T1000 (cell line): ENCODE measurements around the gene SPATC1L.

Source experiments
- DNase-seq: peaks from one replicate; lab custom pipeline; 2025; ENCODE audit warnings: mixed read lengths; lab: John Stamatoyannopoulos, UW

The SPATC1L gene

DNA sequence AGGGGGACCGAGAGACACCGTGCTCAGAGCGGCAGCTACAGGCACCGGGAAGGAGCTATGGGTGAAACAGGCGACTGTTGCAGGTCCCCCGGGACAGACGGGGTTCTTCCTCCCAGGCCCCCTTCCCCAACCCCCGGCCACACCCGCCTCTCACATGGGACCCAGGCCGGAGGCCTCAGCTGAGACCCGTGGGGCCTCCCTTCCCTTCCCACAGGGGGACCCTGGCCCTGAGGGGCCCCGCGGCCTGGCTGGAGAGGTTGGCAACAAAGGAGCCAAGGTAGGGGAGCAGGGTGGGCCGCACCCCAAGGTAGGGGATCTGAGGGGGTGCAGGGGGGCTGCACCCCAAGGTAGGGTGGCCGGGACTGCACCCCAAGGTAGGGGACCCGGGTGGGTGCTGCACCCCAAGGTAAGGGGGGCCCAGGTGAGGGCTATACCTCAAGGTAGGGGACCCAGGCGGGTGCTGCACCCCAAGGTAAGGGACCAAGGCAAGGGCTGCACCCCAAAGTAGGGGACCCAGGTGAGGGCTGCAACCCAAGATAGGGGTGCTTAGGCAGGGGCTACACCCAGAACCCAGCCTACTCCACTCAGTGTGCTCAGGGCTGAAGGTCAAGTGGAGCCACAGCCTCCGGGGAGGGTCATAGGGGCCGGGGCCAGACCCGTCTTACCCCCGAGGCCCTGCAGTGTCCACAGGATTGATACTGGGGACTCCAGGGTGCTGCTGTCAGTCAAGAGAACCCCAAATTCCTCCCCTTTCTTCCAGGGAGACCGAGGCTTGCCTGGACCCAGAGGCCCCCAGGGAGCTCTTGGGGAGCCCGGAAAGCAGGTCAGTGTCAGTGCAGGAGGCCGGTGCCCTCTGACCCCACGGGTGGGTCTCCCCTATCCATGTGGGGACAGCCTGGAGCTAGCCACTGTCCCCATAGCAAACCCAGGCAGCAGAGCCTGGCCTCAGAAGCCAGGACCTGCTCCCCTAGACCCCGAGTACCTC, 63.7 kb downstream of the SPATC1L start:
- no peak for DNase-seq

DNA sequence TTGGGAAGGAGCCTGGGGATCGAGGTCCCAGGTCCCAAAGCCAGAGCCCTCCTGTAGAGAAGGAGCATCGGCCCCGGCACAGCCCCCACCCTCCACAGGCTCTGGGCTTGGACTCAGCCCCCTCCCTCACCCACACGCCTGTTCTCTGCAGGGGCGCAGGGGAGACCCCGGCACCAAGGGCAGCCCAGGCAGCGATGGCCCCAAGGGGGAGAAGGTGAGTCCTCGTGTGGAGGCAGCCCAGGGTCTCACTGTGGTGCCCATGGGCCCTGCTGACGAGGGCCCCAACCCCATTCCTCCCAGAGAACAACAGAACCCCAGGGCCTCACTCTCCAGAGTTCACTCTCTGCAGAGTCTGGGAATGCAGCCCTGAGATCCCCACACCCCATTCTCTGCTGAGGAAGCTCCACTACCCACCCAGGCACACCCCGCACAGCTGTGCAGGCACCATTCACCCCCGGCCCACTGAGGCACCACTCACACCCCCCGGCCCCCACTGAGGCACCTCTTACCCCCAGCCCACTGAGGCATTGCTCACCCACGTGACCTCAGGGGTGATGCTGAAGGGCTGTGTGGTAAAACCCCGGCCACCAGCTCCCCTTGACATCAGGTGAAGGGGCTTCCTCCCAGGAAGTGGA, 64.5 kb downstream of the SPATC1L start:
- DNase-seq: no peak

DNA sequence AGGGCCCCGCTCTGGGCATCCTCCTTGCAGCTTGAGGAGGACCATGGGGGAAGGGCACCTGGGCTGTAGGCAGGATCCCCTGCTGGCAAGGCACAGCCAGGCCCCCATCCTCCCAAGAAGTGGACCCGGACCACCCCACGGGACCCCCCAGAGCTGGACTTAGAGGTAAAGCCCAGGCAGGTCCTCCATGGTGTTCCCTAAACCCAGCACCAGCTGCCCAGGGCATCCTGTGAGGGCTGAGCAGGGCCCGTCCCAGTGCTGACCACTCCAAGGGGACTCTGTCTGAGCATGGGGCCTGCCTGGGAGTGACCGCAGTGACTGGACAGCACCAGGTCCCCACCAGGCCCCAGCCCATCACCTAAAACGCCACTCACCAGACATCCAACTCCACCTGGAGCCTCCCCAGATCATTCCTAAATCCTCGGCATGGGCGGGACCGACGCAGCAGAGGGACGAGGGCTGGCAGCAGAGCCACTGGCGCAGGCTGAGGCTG, 65.1 kb downstream of the SPATC1L start:
- DNase-seq: no peak

DNA sequence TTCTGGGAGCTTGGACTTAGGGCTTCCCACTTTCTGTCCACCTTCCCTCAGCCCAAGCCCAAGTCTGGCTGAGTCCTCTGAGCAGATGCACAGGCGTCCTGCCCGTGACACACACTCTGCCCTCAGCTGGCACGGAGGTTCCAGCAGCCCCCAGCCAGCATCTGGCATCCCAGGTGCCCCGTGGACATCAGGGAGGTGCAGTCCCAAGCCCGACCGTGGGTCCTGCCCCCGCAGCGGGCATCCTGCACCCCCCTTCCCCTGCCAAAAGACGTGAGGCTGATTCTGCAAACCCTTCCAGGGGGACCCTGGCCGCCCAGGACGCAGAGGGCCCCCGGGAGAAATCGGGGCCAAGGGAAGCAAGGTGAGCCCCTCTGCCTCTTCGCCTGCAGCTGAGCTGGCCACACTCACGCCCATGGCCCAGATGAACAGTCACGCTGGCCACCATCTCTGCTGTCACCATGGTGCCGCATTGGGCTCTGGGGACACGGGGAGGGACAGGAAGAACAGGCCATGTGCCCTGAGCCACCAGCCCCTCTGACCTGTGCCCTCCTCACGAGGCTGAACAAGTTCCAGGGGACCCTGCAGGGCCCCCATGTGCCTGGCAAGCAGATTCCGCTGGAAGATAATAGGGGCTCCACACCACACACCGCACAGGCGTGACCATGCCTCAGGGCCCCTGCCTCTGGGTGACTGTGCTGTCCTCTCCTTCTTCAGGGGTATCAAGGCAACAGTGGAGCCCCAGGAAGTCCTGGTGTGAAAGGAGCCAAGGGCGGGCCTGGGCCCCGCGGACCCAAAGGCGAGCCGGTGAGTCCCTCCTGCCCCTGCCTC, 65.7 kb downstream of the SPATC1L start:
- no peak for DNase-seq

DNA sequence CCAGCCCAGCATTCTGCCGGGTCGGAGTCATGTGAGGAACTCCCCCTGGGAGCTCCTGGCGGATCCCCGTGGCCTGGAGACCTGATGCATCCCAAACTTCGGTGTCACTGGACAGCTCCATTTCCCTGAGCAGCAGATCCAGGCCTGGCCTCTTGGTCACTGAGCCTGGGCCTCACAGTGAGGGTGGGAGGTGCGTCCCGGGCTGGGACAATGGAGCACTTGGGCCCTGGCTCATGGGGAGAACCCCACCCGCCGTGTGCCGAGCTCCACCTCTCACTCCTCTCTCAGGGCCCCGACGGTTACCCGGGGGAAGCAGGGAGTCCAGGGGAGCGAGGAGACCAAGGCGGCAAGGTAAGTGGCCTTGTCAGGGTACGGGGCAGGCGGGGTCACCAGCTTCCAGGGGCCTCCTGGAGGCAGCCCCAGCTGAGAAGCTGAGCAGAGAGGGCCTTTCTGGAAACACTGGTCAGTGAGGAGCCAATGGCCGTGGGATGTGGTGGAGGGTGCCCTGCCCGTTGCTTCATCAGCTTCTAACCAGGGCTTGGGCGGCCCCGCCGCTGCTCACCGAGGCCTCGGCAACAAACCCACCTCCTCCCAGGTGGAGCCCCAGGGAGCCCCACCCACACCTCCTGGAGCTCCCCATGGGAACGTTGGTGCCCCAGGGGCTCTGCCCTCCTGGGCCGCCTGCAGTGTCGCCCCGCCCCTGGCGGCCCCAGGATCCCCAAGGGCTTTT, 66.5 kb downstream of the SPATC1L start:
- no peak for DNase-seq

DNA sequence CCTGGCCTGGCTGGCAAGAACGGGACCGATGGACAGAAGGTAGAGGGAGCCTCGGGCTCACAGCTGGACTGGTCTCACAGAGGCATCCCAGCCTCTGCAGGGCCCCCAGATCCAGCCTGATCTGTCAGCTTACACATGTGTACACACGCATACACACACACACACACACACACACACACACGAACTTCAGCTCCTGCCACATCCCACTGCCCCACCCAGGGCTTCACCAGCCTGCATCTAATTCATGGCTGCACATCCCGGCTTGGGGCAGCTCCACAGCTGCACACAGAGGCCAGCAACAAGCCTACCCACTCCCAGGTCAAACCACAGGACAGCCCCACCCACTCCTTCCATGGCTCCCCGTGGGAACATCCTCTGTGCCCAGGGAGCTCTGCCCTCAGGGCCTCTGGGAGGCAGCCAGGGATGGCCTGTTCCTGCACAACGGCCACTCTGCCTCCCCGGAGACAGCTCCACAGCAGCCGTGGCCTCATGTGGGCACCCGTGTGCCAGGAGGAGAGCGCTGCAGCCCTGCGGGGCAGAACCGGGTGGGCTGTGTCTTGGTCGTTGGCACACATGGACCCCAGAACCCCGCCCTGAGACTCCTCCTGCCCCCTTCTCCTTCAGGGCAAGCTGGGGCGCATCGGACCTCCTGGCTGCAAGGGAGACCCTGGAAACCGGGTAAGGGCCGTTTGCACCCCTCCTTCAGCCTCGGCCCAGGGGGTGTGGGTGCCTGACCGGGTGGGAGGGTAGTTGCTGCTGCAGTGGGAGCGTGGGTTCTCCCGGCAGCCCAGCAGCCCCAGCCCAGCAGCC, 67.3 kb downstream of the SPATC1L start:
- DNase-seq: peak; percentile 34

DNA sequence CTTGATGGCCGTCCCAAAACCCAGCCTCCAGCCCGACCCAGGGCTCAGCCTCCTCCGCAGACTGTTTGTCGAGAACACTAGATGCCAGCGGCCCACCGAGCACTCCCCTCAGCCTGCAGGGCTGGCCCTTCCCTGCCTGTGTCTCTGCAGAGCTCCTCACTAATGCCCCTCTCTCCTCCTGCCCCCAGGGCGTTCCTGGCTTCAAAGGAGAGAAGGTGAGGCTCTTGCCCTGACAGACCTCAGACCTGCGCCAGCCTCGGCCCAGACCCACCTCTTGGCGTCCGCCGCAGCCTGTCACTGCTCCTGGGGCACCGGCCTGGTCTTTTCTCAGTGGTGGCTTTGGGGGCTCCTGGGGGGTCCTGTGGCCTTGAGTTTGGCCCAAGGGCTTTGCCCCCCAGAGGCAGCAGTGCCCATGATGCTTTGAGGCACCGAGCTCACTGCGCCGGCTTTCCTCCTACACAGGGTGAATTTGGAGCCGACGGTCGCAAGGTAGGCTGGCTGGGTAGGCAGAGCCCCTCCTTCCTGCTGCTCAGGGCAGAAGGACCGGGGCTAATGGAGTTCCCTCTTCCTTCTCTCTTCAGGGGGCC, 68.0 kb downstream of the SPATC1L start:
- DNase-seq: no peak

DNA sequence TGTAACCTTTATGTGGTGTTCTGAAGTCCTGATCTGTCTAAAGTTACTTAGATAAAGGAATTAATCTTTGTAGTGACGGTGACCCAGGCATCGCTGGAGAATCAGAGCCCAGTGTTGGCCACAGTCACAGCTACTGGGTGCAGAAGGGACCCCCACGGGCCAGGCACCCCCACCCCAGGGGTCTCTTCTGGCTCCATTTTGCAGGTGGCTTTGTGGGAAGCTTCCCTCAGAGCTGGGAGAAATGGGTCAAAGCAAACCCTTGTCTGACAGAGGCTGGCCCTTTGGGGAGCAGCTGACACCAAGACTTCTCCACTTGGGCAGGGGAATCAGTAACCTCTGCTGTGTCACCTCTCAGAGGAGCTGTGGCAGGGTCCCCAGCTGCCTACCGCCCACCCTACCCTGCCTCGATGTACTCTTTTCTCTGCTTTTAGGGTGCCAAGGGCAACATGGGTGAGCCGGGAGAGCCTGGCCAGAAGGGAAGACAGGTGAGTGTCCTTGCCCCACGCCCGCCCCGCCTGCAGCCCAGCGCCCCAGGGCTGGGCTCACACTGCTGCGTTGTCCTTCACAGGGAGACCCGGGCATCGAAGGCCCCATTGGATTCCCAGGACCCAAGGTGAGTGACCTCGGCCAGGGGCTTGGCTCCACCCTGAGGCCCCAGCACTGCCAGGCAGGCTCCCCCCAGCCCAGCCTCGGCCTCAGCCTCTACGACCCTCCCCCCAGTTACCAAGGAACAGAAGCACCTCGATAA, 68.6 kb downstream of the SPATC1L start:
- no peak for DNase-seq

DNA sequence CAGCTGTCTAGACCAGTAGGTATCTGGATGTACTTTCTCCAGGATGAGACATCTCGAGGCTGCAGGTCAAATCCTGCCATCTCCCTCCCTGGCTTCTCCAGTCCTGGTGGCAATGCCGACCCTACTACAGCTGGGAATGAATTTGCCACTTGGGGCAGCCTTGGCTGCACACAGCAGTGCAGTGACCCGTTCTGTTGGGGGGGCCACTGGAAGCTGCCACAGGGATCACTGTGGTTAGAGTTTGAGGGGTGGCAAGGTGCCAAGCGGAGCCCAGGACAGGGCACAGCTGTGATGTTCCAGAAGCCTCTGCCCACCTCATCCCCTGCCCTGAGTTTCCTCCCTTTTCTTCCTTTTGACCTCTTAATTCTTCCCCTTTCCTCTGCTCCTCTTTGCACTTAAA, 69.3 kb downstream of the SPATC1L start:
- DNase-seq: no peak

DNA sequence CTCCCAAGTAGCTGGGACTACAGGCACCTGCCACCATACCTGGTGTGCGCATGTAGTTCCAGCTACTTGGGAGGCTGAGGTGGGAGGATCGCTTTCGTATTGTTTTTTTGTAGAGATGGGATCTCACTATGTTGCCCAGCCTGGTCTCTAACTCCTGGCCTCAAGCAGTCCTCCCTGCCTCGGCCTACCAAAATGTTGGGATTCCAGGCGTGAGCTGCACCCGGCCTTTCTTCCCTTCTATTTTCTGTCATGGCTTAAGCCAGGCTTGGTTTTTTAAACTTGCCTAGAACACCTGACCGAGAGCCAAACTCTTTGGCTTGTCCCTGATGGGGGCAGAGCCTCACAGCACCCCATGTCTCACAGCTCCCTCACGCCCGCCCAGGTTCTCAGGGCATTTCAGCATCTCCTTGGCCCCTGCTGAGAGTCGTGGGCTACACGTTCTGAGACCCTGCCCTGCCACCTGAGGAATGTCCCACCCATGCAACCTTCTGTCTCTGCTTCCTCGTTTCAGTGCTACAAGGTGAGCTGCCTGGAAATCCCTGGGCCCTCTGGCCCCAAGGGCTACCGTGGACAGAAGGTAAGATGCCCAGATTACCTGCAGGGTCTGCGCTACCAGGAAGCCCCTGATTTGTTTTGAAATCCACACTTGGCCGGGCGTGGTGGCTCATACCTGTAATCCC, 70.6 kb downstream of the SPATC1L start:
- DNase-seq: no peak

DNA sequence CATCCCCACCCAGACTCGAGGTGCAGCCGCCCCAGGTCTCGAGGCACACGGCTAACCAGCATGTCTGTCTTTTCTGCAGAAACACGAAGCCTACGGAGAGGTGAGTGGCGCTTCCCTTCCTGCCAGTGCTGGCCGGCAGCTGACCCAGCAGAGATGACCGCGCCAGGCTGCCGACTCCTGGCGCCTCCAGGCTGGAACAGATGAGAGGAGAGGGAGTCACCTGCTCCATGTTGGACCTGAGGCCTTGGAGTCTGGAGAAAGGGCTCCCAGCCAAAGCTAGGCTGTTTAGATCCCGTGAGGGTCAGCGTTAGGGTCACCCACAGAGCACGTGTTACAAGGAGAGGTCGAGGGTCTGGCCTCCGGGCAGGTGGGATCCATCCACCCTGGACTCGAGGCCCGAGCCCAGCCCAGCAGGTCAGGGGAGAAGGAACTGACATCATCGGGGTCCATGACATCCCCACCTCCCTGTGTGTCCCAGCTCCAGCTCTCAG, 71.5 kb downstream of the SPATC1L start:
- DNase-seq: no peak

DNA sequence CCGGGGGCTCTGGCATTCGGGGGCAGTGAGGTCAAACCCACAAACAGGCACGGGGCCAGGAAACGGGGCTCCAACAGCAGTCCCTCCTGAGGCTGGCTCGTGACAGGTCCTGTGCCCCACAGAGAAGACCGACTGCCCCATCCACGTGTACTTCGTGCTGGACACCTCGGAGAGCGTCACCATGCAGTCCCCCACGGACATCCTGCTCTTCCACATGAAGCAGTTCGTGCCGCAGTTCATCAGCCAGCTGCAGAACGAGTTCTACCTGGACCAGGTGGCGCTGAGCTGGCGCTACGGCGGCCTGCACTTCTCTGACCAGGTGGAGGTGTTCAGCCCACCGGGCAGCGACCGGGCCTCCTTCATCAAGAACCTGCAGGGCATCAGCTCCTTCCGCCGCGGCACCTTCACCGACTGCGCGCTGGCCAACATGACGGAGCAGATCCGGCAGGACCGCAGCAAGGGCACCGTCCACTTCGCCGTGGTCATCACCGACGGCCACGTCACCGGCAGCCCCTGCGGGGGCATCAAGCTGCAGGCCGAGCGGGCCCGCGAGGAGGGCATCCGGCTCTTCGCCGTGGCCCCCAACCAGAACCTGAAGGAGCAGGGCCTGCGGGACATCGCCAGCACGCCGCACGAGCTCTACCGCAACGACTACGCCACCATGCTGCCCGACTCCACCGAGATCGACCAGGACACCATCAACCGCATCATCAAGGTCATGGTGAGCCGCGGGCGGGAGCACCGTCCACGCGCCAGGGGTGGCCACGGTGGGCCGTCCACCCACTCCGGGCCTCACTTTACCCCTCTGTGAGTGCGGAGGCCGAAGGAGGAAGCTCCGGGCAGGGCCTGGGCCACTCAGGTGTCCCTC, 72.2 kb downstream of the SPATC1L start:
- no peak for DNase-seq

DNA sequence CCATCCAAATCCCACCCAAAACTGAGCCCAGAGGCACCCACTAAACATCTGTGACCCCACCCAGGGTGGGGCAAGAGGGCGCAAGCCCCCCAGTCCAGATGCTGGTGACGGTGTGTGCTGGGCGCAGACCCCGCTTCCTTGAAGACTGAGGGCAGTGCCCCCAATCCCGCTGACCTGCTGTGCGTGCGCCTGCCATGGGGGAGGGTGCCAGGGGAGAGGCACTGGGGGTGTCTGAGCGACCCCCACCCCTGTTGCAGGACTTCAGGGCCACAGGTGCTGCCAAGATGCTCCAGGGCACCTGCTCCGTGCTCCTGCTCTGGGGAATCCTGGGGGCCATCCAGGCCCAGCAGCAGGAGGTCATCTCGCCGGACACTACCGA, 73.1 kb downstream of the SPATC1L start:
- no peak for DNase-seq
